Astrocyte of the cerebellum (primary cell): ENCODE results near the gene CXCL17.

ENCODE experiments used
- DNase-seq: peaks from one replicate; pipeline ENCODE4 v3.0.0-alpha.2; 2011; ENCODE audit warnings: low read depth
- H3K4me3 ChIP-seq: 2 replicates; pipeline ENCODE4 v1.5.1; 2011; ENCODE audit warnings: mild to moderate bottlenecking, low read depth, low read length, moderate library complexity
- CTCF ChIP-seq: IDR thresholded peaks from 2 replicates; pipeline ENCODE4 v1.5.1; 2012; ENCODE audit warnings: low read length, low read depth, moderate library complexity, mild to moderate bottlenecking; ENCODE audit errors: missing control alignments
- in situ Hi-C: cut with HindIII; loops from 2 replicates; pipeline ENCODE4 v1.10.0; 2017; ENCODE audit warnings: low sequenced_read_pairs

The CXCL17 gene

DNA sequence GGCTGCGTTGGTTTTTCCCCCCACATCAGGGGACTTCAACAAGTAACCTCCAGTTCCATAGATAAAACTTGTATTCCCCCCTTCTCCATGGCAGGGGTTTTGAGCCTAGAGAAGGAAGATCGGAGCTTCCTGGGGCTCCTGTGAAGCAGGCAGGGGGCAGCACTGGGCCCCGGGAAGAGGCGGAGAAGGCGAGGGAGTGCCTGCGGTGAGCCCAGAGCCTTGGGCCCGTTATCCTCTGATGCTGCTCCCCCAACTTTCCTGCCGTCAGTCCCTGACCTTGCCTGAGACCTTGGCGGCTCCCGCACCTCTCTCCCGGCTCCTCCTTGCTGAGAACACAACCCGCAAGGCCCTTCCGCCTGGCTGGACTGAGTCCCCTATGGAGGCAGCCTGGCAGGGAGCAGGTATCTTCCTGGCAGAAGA, 18.0 kb downstream of the CXCL17 start:
- no peak for DNase-seq
- H3K4me3 ChIP-seq, result no peak overlapping the region
- in situ Hi-C loops, result no loop called here
- peak; percentile 5 for TF ChIP-seq CTCF

DNA sequence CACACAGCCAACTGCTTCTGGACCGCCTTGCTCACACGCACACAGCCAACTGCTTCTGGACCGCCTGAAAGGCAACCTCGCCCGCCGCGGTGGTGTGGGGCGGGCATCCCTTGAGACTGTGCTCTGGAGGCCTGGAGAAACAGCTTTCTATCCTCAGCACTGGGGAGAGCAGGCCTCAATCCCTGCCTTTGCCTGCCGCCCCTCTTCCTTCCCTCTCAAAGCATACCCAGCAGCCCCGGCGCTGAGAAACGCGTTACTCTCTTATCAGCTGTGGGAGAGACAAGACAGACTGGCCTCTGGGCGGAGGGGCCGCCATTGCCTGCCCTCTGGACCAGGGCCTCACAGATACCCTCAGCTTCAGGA, 18.4 kb downstream of the CXCL17 start:
- no peak overlapping the region for H3K4me3 ChIP-seq
- in situ Hi-C loops, result no loop called here
- DNase-seq, result no peak
- TF ChIP-seq CTCF, result no peak

- TF ChIP-seq CTCF, result no peak
- H3K4me3 ChIP-seq, result peak overlapping the region; percentile 44
- in situ Hi-C loops, result no loop called here
- DNase-seq, result peak; percentile 52
Observed at GRCh38 chr19:42423462-42424344, 19.0 kb downstream of the CXCL17 start.

DNA sequence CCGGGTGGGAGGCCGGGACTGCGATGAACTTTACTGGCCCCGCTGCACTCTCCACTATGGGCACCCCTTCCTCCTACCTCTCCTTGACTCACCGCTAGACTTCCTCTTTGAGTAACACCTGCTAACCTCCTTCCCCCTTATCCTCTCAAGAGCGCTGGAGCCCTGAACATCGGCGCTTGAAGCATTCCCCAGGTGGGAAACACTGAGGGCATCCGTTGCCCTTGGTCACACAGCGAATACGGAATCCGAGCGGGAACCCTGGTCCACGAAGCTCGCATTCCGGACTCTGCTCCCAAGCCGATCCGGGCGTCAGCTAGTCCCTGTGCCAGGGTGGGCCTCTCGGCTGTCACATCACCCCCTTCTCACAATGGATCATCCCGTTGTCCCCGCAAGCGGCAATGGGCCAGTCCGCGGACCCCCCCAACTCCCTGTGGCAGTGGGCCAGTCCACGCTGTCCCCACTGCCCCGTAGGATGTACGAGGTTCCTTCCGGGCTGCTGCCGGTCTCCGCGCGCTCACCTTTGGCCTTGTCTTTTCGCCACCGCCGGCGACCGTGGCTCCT, 19.8 kb downstream of the CXCL17 start:
- DNase-seq, result no peak
- TF ChIP-seq CTCF, result no peak

GRCh38 chr19:42422092-42422900, 20.4 kb downstream of the CXCL17 start:
- peak overlapping the region; percentile 44 for H3K4me3 ChIP-seq
- TF ChIP-seq CTCF, result no peak
- in situ Hi-C loops, result no loop called here
- DNase-seq, result no peak

More for the DNA sequence above, 19.8 kb downstream of the CXCL17 start:
- in situ Hi-C loops, result no loop called here
- H3K4me3 ChIP-seq, result peak overlapping the region; percentile 44

GRCh38 chr19:42421591-42422031, 21.1 kb downstream of the CXCL17 start:
- H3K4me3 ChIP-seq, result no peak overlapping the region
- in situ Hi-C loops, result no loop called here
- DNase-seq, result no peak
- TF ChIP-seq CTCF, result no peak
